Adrenal gland (tissue), 12 donors: Measurements from ENCODE around the gene NUCB1. TPM values are rescaled to one million over a fixed set of nuclear protein-coding genes. Genes with fewer than 3 reads are reported as not detected.

ENCODE experiments used
- DNase-seq, 7 donors: peaks; one replicate each; pipeline ENCODE4 v3.0.0-alpha.2; 2019 to 2020
- H3K27ac ChIP-seq, 5 donors: fragments of 200-600 bp; sonication (generic) in 4 of 5; 1 replicate in 3 of 5; 2 replicates in 2 of 5; pipeline versions ENCODE4 v1.5.1 to v1.8.0; 2016 to 2020; ENCODE audit warnings: mild to moderate bottlenecking in 1 of 5
- H3K27me3 ChIP-seq: fragments of 200-600 bp; 2 replicates; pipeline ENCODE4 v1.8.0; 2021
- H3K36me3 ChIP-seq, 2 donors: fragments of 200-600 bp; replicated peaks in 1 of 2; 1 replicate in 1 of 2; 2 replicates in 1 of 2; pipeline versions ENCODE4 v1.5.1 to v1.8.0; 2018 to 2022
- H3K4me1 ChIP-seq, 2 donors: fragments of 200-600 bp; replicated peaks in 1 of 2; 1 replicate in 1 of 2; 2 replicates in 1 of 2; pipeline versions ENCODE4 v1.5.1 to v1.8.0; 2018 to 2021
- H3K4me3 ChIP-seq, 4 donors: fragments of 200-600 bp; sonication (generic) in 3 of 4; one replicate each; pipeline ENCODE4 v1.5.1; 2016 to 2018
- H3K9me3 ChIP-seq, 3 donors: fragments of 200-600 bp; sonication (generic) in 1 of 3; replicated peaks in 1 of 3; 1 replicate in 2 of 3; 2 replicates in 1 of 3; pipeline versions ENCODE4 v1.5.1 to v1.8.0; 2016 to 2021
- CTCF ChIP-seq, 6 experiments: fragments of 450-650 bp in 4 of 6; fragments of 200-600 bp in 2 of 6; sonication (generic) in 1 of 6; IDR thresholded peaks; 1 replicate in 5 of 6; 2 replicates in 1 of 6; pipeline versions ENCODE4 v1.5.1 to v1.8.0; 2016 to 2021; ENCODE audit warnings: antibody characterized with exemption in 6 of 6, mild to moderate bottlenecking in 2 of 6, moderate library complexity in 1 of 6
- POLR2A ChIP-seq, 2 donors: fragments of 450-650 bp; IDR thresholded peaks; one replicate each; pipeline ENCODE4 v1.6.1; 2017; ENCODE audit warnings: antibody characterized with exemption in 2 of 2, mild to moderate bottlenecking in 2 of 2, moderate library complexity in 1 of 2
- WGBS, 4 donors: extraction: QIAGEN DNeasy Blood & Tissue Kit in 2 of 4; methylation state at CpG; one replicate each; pipeline versions ENCODE4 v1.1.5 to v1.1.7; 2013 to 2017; 5-methylcytosine and 5-hydroxymethylcytosine counted together
- intact Hi-C, 2 donors: fragments of 100-400 bp; cut with DNase I; formaldehyde crosslinking; loops; one replicate each; pipeline versions ENCODE4 v1.14.1 to v1.15.0; 2022 to 2023
- polyA plus RNA-seq, 3 donors: library from polyadenylated mRNA; stranded (reverse); fragments of 200-250 nt in 2 of 3; fragments of 350-450 nt in 1 of 3; fragmentation: Illumina TruSeq in 1 of 3; extraction: RNeasy Lipid Tissue Mini Kit (QIAGEN cat#74804) in 1 of 3; gene quantifications; one replicate each; pipeline ENCODE4 v1.2.3, GENCODE V29; 2013 to 2014
- total RNA-seq, 9 donors: library from RNA; depleted of rRNA in 4 of 9; stranded (reverse); fragments of >200 nt in 4 of 9; fragments of 120-200 nt in 1 of 9; fragmentation: NEBNext Ultra II Directional in 1 of 9; extraction: Animal tissue kit (Norgen Biotek cat#: 25700) in 1 of 9; gene quantifications; one replicate each; pipeline versions ENCODE4 v1.1.0 to v1.2.4, GENCODE V29; 2013 to 2023
- donor health status: healthy with polysubstance abuse.
- donor health status: Bipolar disorder and iron deficiency.
- donor health status: DM: yes; HTN: yes; CAD: no.
- donor health status: DM: no; HTN: no; CAD: no.
- donor health status: DM: no; HTN: no; CAD: no.
- donor health status: DM: yes; HTN: yes; CAD: no.

Gene NUCB1
- total and polyA plus RNA-seq, 12 donors, result 98.8 to 581 (median 249) TPM

GRCh38 chr19:48913114-48913889, 13.2 kb downstream of the NUCB1 start:
- peaks cover 0 to 88% of the 10 kb centered on the region in 2 donors for H3K36me3 ChIP-seq
- no peaks in the 10 kb centered on the region for H3K4me1 ChIP-seq
- intact Hi-C loops, result no loop called here
- no peak for DNase-seq
- WGBS, 4 donors, result 92 to 98% (median 95%) methylated on average over 7 to 9 of the region's 9 CpGs
- TF ChIP-seq CTCF (IDR thresholded peaks at IDR 0.05) (no peak), POLR2A (IDR thresholded peaks at IDR 0.05) (no peak)
- H3K27me3 ChIP-seq, result no peaks in the 10 kb centered on the region
- no peak overlapping the region for H3K4me3 ChIP-seq
- H3K27ac ChIP-seq, result no peak overlapping the region
- H3K9me3 ChIP-seq, result no peaks in the 10 kb centered on the region

GRCh38 chr19:48914181-48914580, 14.1 kb downstream of the NUCB1 start:
- Histone ChIP-seq H3K4me1 (no peaks in the 10 kb centered on the region), H3K4me3 (no peak overlapping the region), H3K36me3 (peaks cover 0 to 95% of the 10 kb centered on the region in 2 donors), H3K27ac (no peak overlapping the region), H3K27me3 (no peaks in the 10 kb centered on the region), H3K9me3 (no peaks in the 10 kb centered on the region)
- no peak for DNase-seq
- intact Hi-C loops, result no loop called here
- TF ChIP-seq POLR2A (IDR thresholded peaks at IDR 0.05), result no peak
- no peak for TF ChIP-seq CTCF (IDR thresholded peaks at IDR 0.05)
- WGBS, 4 donors, result 91 to 96% (median 91%) methylated on average over 2 to 8 of the region's 8 CpGs

GRCh38 chr19:48915757-48916156, 15.6 kb downstream of the NUCB1 start:
- no peaks in the 10 kb centered on the region for H3K4me1 ChIP-seq
- H3K27me3 ChIP-seq, result no peaks in the 10 kb centered on the region
- no peaks in the 10 kb centered on the region for H3K9me3 ChIP-seq
- H3K4me3 ChIP-seq, result no peak overlapping the region
- WGBS, 4 donors, result 80 to 88% (median 85%) methylated on average over 8 of the region's 8 CpGs
- peaks cover 0 to 91% of the 10 kb centered on the region in 2 donors for H3K36me3 ChIP-seq
- DNase-seq, result no peak
- intact Hi-C loops, result no loop called here
- TF ChIP-seq POLR2A (IDR thresholded peaks at IDR 0.05), result no peak
- no peak for TF ChIP-seq CTCF (IDR thresholded peaks at IDR 0.05)
- H3K27ac ChIP-seq, result no peak overlapping the region

GRCh38 chr19:48918071-48918470, 18.0 kb downstream of the NUCB1 start:
- DNase-seq, result no peak
- TF ChIP-seq POLR2A (IDR thresholded peaks at IDR 0.05) (no peak), CTCF (IDR thresholded peaks at IDR 0.05) (no peak)
- H3K9me3 ChIP-seq, result no peaks in the 10 kb centered on the region
- intact Hi-C loops, result no loop called here
- no peak overlapping the region for H3K4me3 ChIP-seq
- H3K4me1 ChIP-seq, result no peaks in the 10 kb centered on the region
- 83 to 94% (median 85%) methylated on average over 4 to 6 of the region's 6 CpGs for WGBS, 4 donors
- peaks cover 0 to 80% of the 10 kb centered on the region in 2 donors for H3K36me3 ChIP-seq
- H3K27ac ChIP-seq, result no peak overlapping the region
- no peaks in the 10 kb centered on the region for H3K27me3 ChIP-seq
